H1 (cell line): ENCODE data around the gene SOX13. TPM values are rescaled to one million over a fixed set of nuclear protein-coding genes. Genes with fewer than 3 reads are reported as not detected.

ENCODE experiments used
- CHD2 ChIP-seq: IDR thresholded peaks from 2 replicates; pipeline ENCODE4 v1.6.1; 2012; ENCODE audit warnings: low read length, improper control_type of control experiment
- CTBP2 ChIP-seq: IDR thresholded peaks from 2 replicates; pipeline ENCODE4 v1.7.0; 2011; ENCODE audit warnings: borderline replicate concordance, mild to moderate bottlenecking, moderate library complexity, mixed read lengths, low read length; ENCODE audit not compliant: insufficient read depth, insufficient read length
- polyA plus RNA-seq, 7 experiments: library from polyadenylated mRNA; depleted of rRNA in 3 of 7; stranded (reverse) in 5 of 7; unstranded in 2 of 7; fragments of >200 nt in 5 of 7; fragments of 200-250 nt in 2 of 7; gene quantifications; 1 replicate in 5 of 7; 2 replicates in 1 of 7; 4 replicates in 1 of 7; pipeline versions ENCODE4 v1.2.1 to v1.2.3, GENCODE V29; 2011 to 2013; ENCODE audit warnings: missing spikeins in 2 of 7, mixed read lengths in 2 of 7
- total RNA-seq: library from RNA; stranded (reverse); fragmentation: NEBNext Ultra II Directional; extraction: Animal tissue kit (Norgen Biotek cat#: 25700); gene quantifications from 2 replicates; pipeline ENCODE4 v1.2.1, GENCODE V29; 2021
- TF ChIP-seq, protein P1 (sequence below): IDR thresholded peaks from 2 replicates; pipeline ENCODE4 v1.6.1; 2011; ENCODE audit warnings: low read depth, mild to moderate bottlenecking, low read length; ENCODE audit not compliant: insufficient read depth
- TF ChIP-seq, protein P2 (sequence below): IDR thresholded peaks from 2 replicates; pipeline ENCODE4 v1.6.1; 2011; ENCODE audit warnings: low read length, improper control_type of control experiment

Gene SOX13
- total and polyA plus RNA-seq, 2 of the 8 experiments (the other 6 are each of a cell fraction or from before 2014, with no cell fraction given) = 113 to 173 TPM

DNA sequence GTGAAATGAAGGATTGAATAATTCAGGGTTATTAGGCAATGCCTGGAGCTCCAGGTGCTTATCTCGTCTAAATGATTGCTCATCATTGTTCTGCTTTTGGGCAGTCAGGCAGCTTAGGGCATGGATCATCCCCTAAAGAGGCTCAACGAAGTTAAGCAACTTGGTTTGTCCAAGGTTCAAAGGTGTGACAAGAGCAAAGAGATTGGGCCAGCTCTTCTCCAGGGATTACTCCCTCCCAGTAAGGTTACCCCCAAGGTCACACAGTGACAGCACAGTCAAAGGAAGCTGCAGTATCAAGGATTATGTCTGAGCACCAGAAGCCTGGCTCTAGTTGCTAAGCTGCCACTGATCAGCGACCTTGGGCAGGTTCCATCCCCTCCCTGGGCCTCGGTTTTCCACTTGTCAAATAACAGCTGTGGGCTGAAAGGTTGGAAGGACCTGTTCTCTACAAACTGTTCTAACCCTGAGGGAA, 72.2 kb downstream of the SOX13 start (continued):
- TF ChIP-seq, protein P1, sequence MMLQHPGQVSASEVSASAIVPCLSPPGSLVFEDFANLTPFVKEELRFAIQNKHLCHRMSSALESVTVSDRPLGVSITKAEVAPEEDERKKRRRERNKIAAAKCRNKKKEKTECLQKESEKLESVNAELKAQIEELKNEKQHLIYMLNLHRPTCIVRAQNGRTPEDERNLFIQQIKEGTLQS = no peak
- TF ChIP-seq CTBP2 (no peak), CHD2 (no peak)
- TF ChIP-seq, protein P2, sequence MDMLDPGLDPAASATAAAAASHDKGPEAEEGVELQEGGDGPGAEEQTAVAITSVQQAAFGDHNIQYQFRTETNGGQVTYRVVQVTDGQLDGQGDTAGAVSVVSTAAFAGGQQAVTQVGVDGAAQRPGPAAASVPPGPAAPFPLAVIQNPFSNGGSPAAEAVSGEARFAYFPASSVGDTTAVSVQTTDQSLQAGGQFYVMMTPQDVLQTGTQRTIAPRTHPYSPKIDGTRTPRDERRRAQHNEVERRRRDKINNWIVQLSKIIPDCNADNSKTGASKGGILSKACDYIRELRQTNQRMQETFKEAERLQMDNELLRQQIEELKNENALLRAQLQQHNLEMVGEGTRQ = no peak
